GM23248 (cell line): Measurements from ENCODE around the gene TPP1. TPM values are rescaled to one million over a fixed set of nuclear protein-coding genes. Genes with fewer than 3 reads are reported as not detected.

Experiments used
- DNase-seq: peaks from one replicate; pipeline ENCODE4 v3.0.0-alpha.2; 2015
- H2AFZ ChIP-seq: fragments of 200-600 bp; sonication (generic); 2 replicates; pipeline ENCODE4 v1.6.1; 2016; ENCODE audit warnings: antibody characterized with exemption
- H3F3A ChIP-seq: fragments of 200-600 bp; sonication (generic); 2 replicates; pipeline ENCODE4 v1.6.1; 2016; ENCODE audit warnings: mild to moderate bottlenecking, antibody characterized with exemption, mixed run types; ENCODE audit not compliant: insufficient read depth
- H3K27ac ChIP-seq: fragments of 200-600 bp; sonication (generic); 2 replicates; pipeline ENCODE4 v1.5.1; 2016; ENCODE audit warnings: mild to moderate bottlenecking
- H3K27me3 ChIP-seq: fragments of 200-600 bp; sonication (generic); replicated peaks from 2 replicates; pipeline ENCODE4 v1.6.1; 2016; ENCODE audit warnings: mild to moderate bottlenecking; ENCODE audit not compliant: insufficient read depth
- H3K36me3 ChIP-seq: fragments of 200-600 bp; sonication (generic); 2 replicates; pipeline ENCODE4 v1.6.1; 2016; ENCODE audit warnings: low read depth, mild to moderate bottlenecking
- H3K4me1 ChIP-seq: fragments of 200-600 bp; sonication (generic); 2 replicates; pipeline ENCODE4 v1.6.1; 2016; ENCODE audit warnings: mild to moderate bottlenecking; ENCODE audit not compliant: insufficient read depth
- H3K4me2 ChIP-seq: fragments of 200-600 bp; sonication (generic); one replicate; pipeline ENCODE4 v1.6.1; 2016; ENCODE audit warnings: mild to moderate bottlenecking; ENCODE audit not compliant: unreplicated experiment
- H3K4me3 ChIP-seq: fragments of 200-600 bp; sonication (generic); 2 replicates; pipeline ENCODE4 v1.5.1; 2016; ENCODE audit warnings: mild to moderate bottlenecking
- H3K79me2 ChIP-seq: fragments of 200-600 bp; sonication (generic); 2 replicates; pipeline ENCODE4 v1.6.1; 2016; ENCODE audit warnings: mild to moderate bottlenecking; ENCODE audit not compliant: insufficient read depth
- H3K9ac ChIP-seq: fragments of 200-600 bp; sonication (generic); 2 replicates; pipeline ENCODE4 v1.6.1; 2016; ENCODE audit warnings: mild to moderate bottlenecking
- H3K9me2 ChIP-seq: fragments of 200-600 bp; sonication (generic); 2 replicates; pipeline ENCODE4 v1.6.1; 2016; ENCODE audit warnings: mixed run types, mild to moderate bottlenecking, moderate library complexity; ENCODE audit not compliant: insufficient read depth
- H3K9me3 ChIP-seq: fragments of 200-600 bp; sonication (generic); one replicate; pipeline ENCODE4 v1.6.1; 2017; ENCODE audit warnings: low read depth
- H4K20me1 ChIP-seq: fragments of 200-600 bp; sonication (generic); 2 replicates; pipeline ENCODE4 v1.6.0; 2016; ENCODE audit not compliant: insufficient read depth
- EZH2 ChIP-seq: fragments of 200-600 bp; sonication (generic); IDR thresholded peaks from 2 replicates; pipeline ENCODE4 v1.6.1; 2018; ENCODE audit warnings: antibody characterized with exemption, mild to moderate bottlenecking; ENCODE audit not compliant: insufficient read depth, poor library complexity, severe bottlenecking
- EZH2phosphoT487 ChIP-seq: fragments of 200-600 bp; sonication (generic); IDR thresholded peaks from 2 replicates; pipeline ENCODE4 v1.6.1; 2018; ENCODE audit warnings: antibody characterized with exemption, moderate library complexity, mild to moderate bottlenecking, low read depth; ENCODE audit not compliant: insufficient read depth
- WGBS, 2 experiments: methylation state at CpG; one replicate each; pipeline ENCODE4 v1.1.6; 2015 to 2017; ENCODE audit warnings: low lambda C conversion rate in 2 of 2, low coverage in 1 of 2; ENCODE audit errors: missing lambda C conversion rate in 2 of 2; 5-methylcytosine and 5-hydroxymethylcytosine counted together
- in situ Hi-C: fragments of 300-500 bp; cut with MboI; formaldehyde crosslinking; loops from 2 replicates; pipeline ENCODE4 v1.15.0; 2020
- polyA plus RNA-seq: library from polyadenylated mRNA; unstranded; fragments of >200 nt; fragmentation: Nextera tagmentation; extraction: Ambion mirVana; gene quantifications from 2 replicates; pipeline ENCODE4 v1.2.1, GENCODE V29; 2016
- total RNA-seq: library from RNA; depleted of rRNA; stranded (reverse); fragments of >200 nt; shearing (Covaris generic); gene quantifications from 2 replicates; pipeline ENCODE4 v1.2.3, GENCODE V29; 2014

Gene TPP1
- total and polyA plus RNA-seq, 2 experiments from 2014 or later, result 37.6 to 66.3 TPM

GRCh38 chr11:6576471-6577373 is 42.5 kb downstream of the TPP1 start:
- peak overlapping the region; percentile 4; the same call in 1 of the 2 replicates for H3K4me3 ChIP-seq
- H3K36me3 ChIP-seq, result no peaks in the 10 kb centered on the region
- peaks cover 42% of the 10 kb centered on the region for H3F3A ChIP-seq
- peak overlapping the region; percentile 69 for H3K4me2 ChIP-seq
- DNase-seq, result peak; percentile 75
- H3K9ac ChIP-seq, result no peak overlapping the region
- 4 to 5% methylated on average over 6 of the region's 6 CpGs for WGBS, 2 experiments
- H3K9me3 ChIP-seq, result no peaks in the 10 kb centered on the region
- H3K27me3 ChIP-seq, result no peaks in the 10 kb centered on the region
- no peaks in the 10 kb centered on the region for H3K79me2 ChIP-seq
- H3K4me1 ChIP-seq, result peaks cover 33% of the 10 kb centered on the region
- H2AFZ ChIP-seq, result peak overlapping the region; percentile 13; the same call in 1 of the 2 replicates
- no peaks in the 10 kb centered on the region for H3K9me2 ChIP-seq
- in situ Hi-C loops, result no loop called here
- H3K27ac ChIP-seq, result peak overlapping the region; percentile 40
- H4K20me1 ChIP-seq, result no peaks in the 10 kb centered on the region
- no peak for TF ChIP-seq EZH2phosphoT487
- no peak for TF ChIP-seq EZH2

- TF ChIP-seq EZH2 (no peak), EZH2phosphoT487 (no peak)
- no peak overlapping the region for H3K4me3 ChIP-seq
- no peaks in the 10 kb centered on the region for H3K27me3 ChIP-seq
- H3K4me2 ChIP-seq, result no peak overlapping the region
- no peaks in the 10 kb centered on the region for H4K20me1 ChIP-seq
- no peak overlapping the region for H3K9ac ChIP-seq
- no peak for DNase-seq
- 94% methylated on average over 6 of the region's 6 CpGs for WGBS, 2 experiments
- no peak overlapping the region for H2AFZ ChIP-seq
- H3K79me2 ChIP-seq, result no peaks in the 10 kb centered on the region
- H3K36me3 ChIP-seq, result no peaks in the 10 kb centered on the region
- peaks cover 36% of the 10 kb centered on the region for H3K4me1 ChIP-seq
- H3K9me3 ChIP-seq, result no peaks in the 10 kb centered on the region
- in situ Hi-C loops, result no loop called here
- no peaks in the 10 kb centered on the region for H3K9me2 ChIP-seq
- peaks cover 45% of the 10 kb centered on the region for H3F3A ChIP-seq
- no peak overlapping the region for H3K27ac ChIP-seq
Observed at GRCh38 chr11:6574816-6575715, 44.2 kb downstream of the TPP1 start.

GRCh38 chr11:6572215-6572614 is 47.0 kb downstream of the TPP1 start:
- 50% methylated on average over 2 of the region's 2 CpGs for WGBS, 2 experiments
- no peak overlapping the region for H3K4me3 ChIP-seq
- no peak overlapping the region for H3K9ac ChIP-seq
- H3K27me3 ChIP-seq, result no peaks in the 10 kb centered on the region
- H2AFZ ChIP-seq, result no peak overlapping the region
- H3K9me3 ChIP-seq, result no peaks in the 10 kb centered on the region
- no peak overlapping the region for H3K27ac ChIP-seq
- H3K36me3 ChIP-seq, result no peaks in the 10 kb centered on the region
- no peaks in the 10 kb centered on the region for H3K9me2 ChIP-seq
- peak; percentile 86 for DNase-seq
- H4K20me1 ChIP-seq, result no peaks in the 10 kb centered on the region
- H3F3A ChIP-seq, result peaks cover 31% of the 10 kb centered on the region
- H3K79me2 ChIP-seq, result no peaks in the 10 kb centered on the region
- peak overlapping the region; percentile 4 for H3K4me2 ChIP-seq
- in situ Hi-C loops, result no loop called here
- H3K4me1 ChIP-seq, result peaks cover 37% of the 10 kb centered on the region
- no peak for TF ChIP-seq EZH2phosphoT487
- no peak for TF ChIP-seq EZH2

GRCh38 chr11:6571434-6572008 is 47.7 kb downstream of the TPP1 start:
- H3K79me2 ChIP-seq, result no peaks in the 10 kb centered on the region
- no peaks in the 10 kb centered on the region for H3K36me3 ChIP-seq
- no peak overlapping the region for H3K9ac ChIP-seq
- peaks cover 24% of the 10 kb centered on the region for H3F3A ChIP-seq
- H3K4me2 ChIP-seq, result peak overlapping the region; percentile 4
- no peaks in the 10 kb centered on the region for H3K9me3 ChIP-seq
- no peak overlapping the region for H2AFZ ChIP-seq
- no peaks in the 10 kb centered on the region for H4K20me1 ChIP-seq
- H3K9me2 ChIP-seq, result no peaks in the 10 kb centered on the region
- DNase-seq, result no peak
- in situ Hi-C loops, result no loop called here
- H3K4me3 ChIP-seq, result no peak overlapping the region
- no peaks in the 10 kb centered on the region for H3K27me3 ChIP-seq
- TF ChIP-seq EZH2phosphoT487, result no peak
- no peak for TF ChIP-seq EZH2
- peaks cover 30% of the 10 kb centered on the region for H3K4me1 ChIP-seq
- WGBS, 2 experiments, result 67 to 73% methylated on average over 22 of the region's 22 CpGs
- no peak overlapping the region for H3K27ac ChIP-seq
